Urinary bladder (tissue), 4 donors: ENCODE data around the gene PKN2. TPM values are rescaled to one million over a fixed set of nuclear protein-coding genes. Genes with fewer than 3 reads are reported as not detected.

ENCODE experiments used
- DNase-seq: peaks from one replicate; pipeline ENCODE4 v3.0.0-alpha.2; 2015; ENCODE audit errors: extremely low spot score
- H3K27ac ChIP-seq: one replicate; pipeline ENCODE4 v1.5.1; 2013; ENCODE audit warnings: low read depth, mild to moderate bottlenecking, moderate library complexity
- H3K36me3 ChIP-seq: one replicate; pipeline ENCODE4 v1.6.1; 2013; ENCODE audit warnings: mild to moderate bottlenecking, moderate library complexity; ENCODE audit not compliant: insufficient read depth
- H3K4me1 ChIP-seq: one replicate; pipeline ENCODE4 v1.6.1; 2013; ENCODE audit warnings: mild to moderate bottlenecking, moderate library complexity; ENCODE audit not compliant: insufficient read depth
- H3K4me3 ChIP-seq: one replicate; pipeline ENCODE4 v1.5.1; 2013; ENCODE audit warnings: low read depth, low read length
- WGBS: extraction: QIAGEN DNeasy Blood & Tissue Kit; methylation state at CpG from one replicate; pipeline ENCODE4 v1.1.7; 2013; 5-methylcytosine and 5-hydroxymethylcytosine counted together
- polyA plus RNA-seq: library from polyadenylated mRNA; stranded (reverse); fragments of 200-250 nt; gene quantifications from one replicate; pipeline ENCODE4 v1.2.3, GENCODE V29; 2013
- total RNA-seq: library from RNA; depleted of rRNA; stranded (reverse); fragments of >200 nt; gene quantifications from one replicate; pipeline ENCODE4 v1.2.3, GENCODE V29; 2014
- donor health status: healthy with polysubstance abuse.
- donor health status: healthy.

Gene PKN2
- total and polyA plus RNA-seq, 2 donors, result 15.8 to 113 TPM

DNA sequence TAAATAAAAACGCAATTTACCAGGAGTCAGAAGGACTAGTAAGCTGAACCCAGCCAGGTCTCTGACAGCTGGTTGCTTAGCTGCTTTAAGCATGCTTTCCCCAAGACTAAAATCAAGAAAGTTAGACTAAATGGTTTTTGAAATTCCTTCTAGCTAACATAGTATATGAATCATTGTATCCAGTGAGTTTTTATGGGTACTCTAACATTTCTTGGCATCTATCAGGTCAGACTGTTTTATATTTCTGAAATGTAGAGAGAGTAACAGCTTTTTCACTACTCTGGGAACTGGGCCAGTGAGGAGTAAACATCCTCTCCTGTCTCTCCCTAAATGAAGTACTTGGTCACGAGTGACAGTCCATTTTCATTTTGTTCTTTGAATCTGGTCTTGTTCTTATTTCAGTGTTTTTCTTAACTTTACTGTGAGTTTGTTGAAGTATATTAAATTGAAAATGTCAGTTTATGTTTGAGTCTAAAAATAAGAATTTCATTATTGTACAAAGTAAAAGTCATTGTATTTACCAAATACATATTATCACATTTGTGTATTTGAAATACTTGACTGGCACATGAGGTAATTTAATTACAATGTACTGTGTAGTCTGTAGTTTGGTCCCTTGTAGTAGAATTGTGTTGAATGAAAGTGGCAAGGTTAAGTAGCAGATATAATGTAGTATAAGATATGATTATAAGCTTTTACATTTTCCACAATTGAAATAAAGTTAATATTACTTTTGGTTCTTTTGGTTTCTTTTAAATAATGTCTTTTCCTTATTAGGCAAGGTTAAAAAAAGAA, 47.6 kb downstream of the PKN2 start:
- WGBS, result 13% methylated on average over 2 of the region's 2 CpGs

DNA sequence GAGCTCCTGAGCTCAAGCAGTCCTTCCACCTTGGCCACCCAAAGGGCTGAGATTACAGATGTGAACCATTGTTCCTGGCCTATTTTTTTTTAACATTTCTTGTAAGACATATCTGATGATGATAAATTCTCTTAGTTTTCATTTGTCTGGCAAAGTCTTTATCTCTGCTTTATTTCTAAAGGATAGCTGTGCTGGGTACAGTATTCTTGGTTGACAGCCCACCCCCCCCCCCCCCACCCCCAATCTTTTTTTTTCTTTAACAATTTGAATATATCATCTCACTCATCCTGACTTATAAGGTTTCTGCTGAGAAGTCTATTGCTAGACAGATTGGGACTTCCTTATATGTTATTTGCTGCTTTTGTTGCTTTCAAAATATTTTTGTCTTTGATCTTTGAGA, 51.3 kb downstream of the PKN2 start:
- no peaks in the 10 kb centered on the region for H3K36me3 ChIP-seq
- H3K4me1 ChIP-seq, result no peaks in the 10 kb centered on the region
- no peak overlapping the region for H3K27ac ChIP-seq
- H3K4me3 ChIP-seq, result no peak overlapping the region
- DNase-seq, result no peak

More for the DNA sequence above, 47.6 kb downstream of the PKN2 start:
- H3K4me1 ChIP-seq, result peaks cover 3% of the 10 kb centered on the region
- DNase-seq, result peak; percentile 70
- no peaks in the 10 kb centered on the region for H3K36me3 ChIP-seq
- peak overlapping the region; percentile 79 for H3K27ac ChIP-seq
- no peak overlapping the region for H3K4me3 ChIP-seq

GRCh38 chr1:88735909-88736308, 51.8 kb downstream of the PKN2 start:
- H3K27ac ChIP-seq, result no peak overlapping the region
- 96% methylated on average over 1 of the region's 1 CpG for WGBS
- no peak for DNase-seq

GRCh38 chr1:88736633-88737248, 52.7 kb downstream of the PKN2 start:
- H3K27ac ChIP-seq, result no peak overlapping the region
- WGBS, result 94% methylated on average over 7 of the region's 7 CpGs
- no peaks in the 10 kb centered on the region for H3K36me3 ChIP-seq
- DNase-seq, result no peak
- H3K4me3 ChIP-seq, result no peak overlapping the region
- H3K4me1 ChIP-seq, result no peaks in the 10 kb centered on the region

More at GRCh38 chr1:88735909-88736308, 51.8 kb downstream of the PKN2 start:
- H3K36me3 ChIP-seq, result no peaks in the 10 kb centered on the region
- H3K4me1 ChIP-seq, result no peaks in the 10 kb centered on the region
- no peak overlapping the region for H3K4me3 ChIP-seq

- no peak overlapping the region for H3K4me3 ChIP-seq
- no peak for DNase-seq
- H3K36me3 ChIP-seq, result no peaks in the 10 kb centered on the region
- 92% methylated on average over 3 of the region's 3 CpGs for WGBS
- H3K27ac ChIP-seq, result no peak overlapping the region
- H3K4me1 ChIP-seq, result no peaks in the 10 kb centered on the region
Observed at GRCh38 chr1:88737338-88737927, 53.4 kb downstream of the PKN2 start.

DNA sequence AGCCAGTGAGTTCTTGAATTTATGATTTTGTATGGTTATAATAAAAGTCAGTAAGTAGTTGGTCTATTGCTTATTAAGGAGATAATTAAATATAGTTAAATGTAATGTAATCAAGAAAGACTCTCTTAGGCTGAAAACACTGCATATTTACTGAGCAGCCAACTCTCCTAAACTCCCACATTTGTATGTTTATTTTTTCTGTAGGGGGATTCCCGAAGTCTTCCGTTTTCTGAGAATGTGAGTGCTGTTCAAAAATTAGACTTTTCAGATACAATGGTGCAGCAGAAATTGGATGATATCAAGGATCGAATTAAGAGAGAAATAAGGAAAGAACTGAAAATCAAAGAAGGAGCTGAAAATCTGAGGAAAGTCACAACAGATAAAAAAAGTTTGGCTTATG, 56.7 kb downstream of the PKN2 start:
- 58% methylated on average over 3 of the region's 3 CpGs for WGBS
- no peak overlapping the region for H3K27ac ChIP-seq
- DNase-seq, result no peak

GRCh38 chr1:88741413-88741812, 57.3 kb downstream of the PKN2 start:
- DNase-seq, result no peak
- Histone ChIP-seq H3K4me1 (no peaks in the 10 kb centered on the region), H3K36me3 (no peaks in the 10 kb centered on the region), H3K27ac (no peak overlapping the region), H3K4me3 (no peak overlapping the region)
- WGBS, result 38% methylated on average over 2 of the region's 2 CpGs

More for the DNA sequence above, 56.7 kb downstream of the PKN2 start:
- no peaks in the 10 kb centered on the region for H3K36me3 ChIP-seq
- H3K4me3 ChIP-seq, result no peak overlapping the region
- no peaks in the 10 kb centered on the region for H3K4me1 ChIP-seq

GRCh38 chr1:88742531-88742930, 58.5 kb downstream of the PKN2 start:
- Histone ChIP-seq H3K27ac (no peak overlapping the region), H3K4me1 (no peaks in the 10 kb centered on the region), H3K4me3 (no peak overlapping the region), H3K36me3 (no peaks in the 10 kb centered on the region)
- no peak for DNase-seq
- whole genome bisulfite sequencing, result 43% methylated on average over 6 of the region's 6 CpGs

DNA sequence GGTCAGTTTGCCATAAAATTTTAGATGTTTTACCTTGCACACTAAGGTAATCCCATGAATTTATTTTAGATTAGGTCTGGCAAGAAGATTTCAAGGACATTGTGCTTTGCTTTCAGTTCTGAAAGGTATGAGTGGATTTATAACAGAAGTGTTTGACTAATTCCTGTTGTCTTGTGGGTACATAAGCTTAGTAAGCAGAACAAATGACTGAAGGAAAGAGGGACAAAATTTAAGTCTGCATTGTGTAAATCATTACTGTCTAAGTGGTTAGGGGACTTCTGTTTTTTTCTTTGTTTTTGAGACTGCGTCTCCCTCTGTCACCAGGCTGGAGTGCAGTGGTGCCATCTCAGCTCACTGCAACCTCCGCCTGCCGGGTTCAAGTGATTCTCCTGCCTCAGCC, 60.1 kb downstream of the PKN2 start:
- 97% methylated on average over 3 of the region's 3 CpGs for WGBS
- no peaks in the 10 kb centered on the region for H3K4me1 ChIP-seq
- H3K27ac ChIP-seq, result no peak overlapping the region
- H3K4me3 ChIP-seq, result no peak overlapping the region
- no peaks in the 10 kb centered on the region for H3K36me3 ChIP-seq
- no peak for DNase-seq

DNA sequence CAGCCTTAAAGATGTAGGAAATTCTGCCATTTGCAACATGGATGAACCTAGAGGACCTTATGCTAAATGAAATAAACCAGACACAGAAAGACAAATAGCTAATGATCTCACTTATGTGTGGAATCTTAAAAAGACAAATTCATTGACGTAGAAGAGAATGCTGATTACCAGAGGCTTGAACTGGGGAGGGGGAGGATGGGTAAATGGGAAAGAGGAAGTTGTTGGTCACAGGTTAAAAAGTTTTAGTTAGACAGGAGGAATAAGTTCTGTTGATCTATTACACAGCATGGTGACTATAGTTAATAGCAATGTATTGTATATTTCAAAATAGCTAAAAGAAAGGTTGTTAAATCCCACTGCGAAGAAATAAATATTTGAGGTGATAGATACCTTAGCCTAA, 62.8 kb downstream of the PKN2 start:
- Histone ChIP-seq H3K4me3 (no peak overlapping the region), H3K4me1 (no peaks in the 10 kb centered on the region), H3K27ac (no peak overlapping the region), H3K36me3 (no peaks in the 10 kb centered on the region)
- DNase-seq, result no peak
- WGBS, result 94% methylated on average over 2 of the region's 2 CpGs

DNA sequence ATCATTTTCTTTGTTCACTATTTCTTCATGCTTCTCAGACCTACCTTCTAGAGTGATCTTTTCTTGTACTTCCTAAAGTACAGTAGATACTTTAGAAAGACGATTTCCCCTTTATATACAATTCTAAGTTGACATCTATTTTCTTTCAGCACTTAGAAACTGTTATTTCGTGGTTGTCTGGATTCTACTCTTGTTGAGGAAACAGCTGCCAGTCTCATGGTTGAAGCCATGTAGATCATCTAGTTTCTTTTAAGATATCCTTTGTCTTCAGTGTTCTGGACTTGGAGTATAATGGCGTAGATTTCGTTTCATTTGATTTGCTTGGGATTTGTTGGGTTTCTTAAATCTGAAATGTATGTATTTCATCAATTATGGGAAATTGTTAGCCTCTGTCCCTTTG, 67.6 kb downstream of the PKN2 start:
- 95% methylated on average over 4 of the region's 4 CpGs for WGBS
- H3K4me1 ChIP-seq, result no peaks in the 10 kb centered on the region
- no peak for DNase-seq
- H3K27ac ChIP-seq, result no peak overlapping the region
- H3K36me3 ChIP-seq, result no peaks in the 10 kb centered on the region
- H3K4me3 ChIP-seq, result no peak overlapping the region

DNA sequence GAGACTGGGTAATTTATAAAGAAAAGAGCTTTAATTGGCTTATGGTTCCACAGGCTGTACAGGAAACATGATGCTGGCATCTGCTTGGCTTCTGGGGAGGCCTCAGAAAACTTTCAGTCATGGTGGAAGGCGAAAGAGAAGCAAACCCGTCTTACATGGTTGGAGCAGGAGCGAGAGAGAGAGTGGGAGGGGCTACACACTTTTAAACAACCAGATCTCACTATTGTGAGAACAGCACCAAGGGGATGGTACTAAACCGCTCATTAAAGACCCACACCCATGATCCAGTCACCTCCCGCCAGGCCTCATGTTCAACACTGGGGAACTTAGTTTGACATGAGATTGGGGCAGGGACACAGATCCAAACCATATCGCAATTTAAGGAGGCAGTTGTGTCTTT, 69.4 kb downstream of the PKN2 start:
- Histone ChIP-seq H3K4me3 (no peak overlapping the region), H3K36me3 (no peaks in the 10 kb centered on the region), H3K4me1 (no peaks in the 10 kb centered on the region), H3K27ac (no peak overlapping the region)
- DNase-seq, result no peak
- WGBS, result 96% methylated on average over 6 of the region's 6 CpGs

DNA sequence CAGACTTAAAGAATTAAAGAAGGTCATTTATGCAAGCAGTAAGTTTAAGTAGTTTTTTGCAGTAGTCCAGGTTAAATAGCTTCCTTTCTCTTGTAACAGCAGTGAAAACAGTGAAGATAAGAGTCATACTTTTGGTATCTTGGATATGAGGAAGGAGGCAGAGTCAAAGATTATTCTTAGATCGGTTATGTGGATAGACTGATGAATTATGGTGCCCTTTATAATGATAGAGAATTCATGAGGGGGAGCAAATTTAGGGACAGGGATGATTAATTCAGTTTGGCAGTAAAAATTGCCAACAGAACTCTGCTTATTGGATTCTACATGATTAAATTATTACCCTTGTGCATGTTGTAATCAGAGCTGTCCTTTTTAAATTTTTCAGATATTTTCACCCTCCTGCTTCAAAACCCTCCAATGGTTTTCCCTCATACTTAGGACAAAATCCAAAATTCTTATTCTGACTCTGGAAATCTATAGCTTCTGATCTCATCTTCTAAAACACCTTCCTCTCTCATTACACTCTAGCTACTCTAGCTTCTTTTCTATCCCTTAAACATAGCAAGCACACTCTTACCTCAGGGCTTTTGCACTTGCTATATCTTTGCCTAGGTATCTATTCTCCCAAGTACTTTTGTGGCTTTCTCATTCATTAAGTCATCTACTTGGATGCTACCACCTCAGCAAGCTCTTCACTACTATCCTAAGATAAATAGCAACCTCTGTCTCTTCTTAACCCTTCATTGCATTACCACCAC, 79.8 kb downstream of the PKN2 start:
- 29% methylated on average over 1 of the region's 1 CpG for WGBS
- no peaks in the 10 kb centered on the region for H3K4me1 ChIP-seq

More for the DNA sequence above, 79.8 kb downstream of the PKN2 start:
- H3K4me3 ChIP-seq, result no peak overlapping the region
- no peak for DNase-seq
- H3K27ac ChIP-seq, result no peak overlapping the region
- no peaks in the 10 kb centered on the region for H3K36me3 ChIP-seq
